ENCODE measurements around the gene CD40. TPM values are rescaled to one million over a fixed set of nuclear protein-coding genes. Genes with fewer than 3 reads are reported as not detected.

Gene CD40
- total RNA-seq, 2 experiments from 2014 or later: 34.7 to 64.2 TPM

DNA sequence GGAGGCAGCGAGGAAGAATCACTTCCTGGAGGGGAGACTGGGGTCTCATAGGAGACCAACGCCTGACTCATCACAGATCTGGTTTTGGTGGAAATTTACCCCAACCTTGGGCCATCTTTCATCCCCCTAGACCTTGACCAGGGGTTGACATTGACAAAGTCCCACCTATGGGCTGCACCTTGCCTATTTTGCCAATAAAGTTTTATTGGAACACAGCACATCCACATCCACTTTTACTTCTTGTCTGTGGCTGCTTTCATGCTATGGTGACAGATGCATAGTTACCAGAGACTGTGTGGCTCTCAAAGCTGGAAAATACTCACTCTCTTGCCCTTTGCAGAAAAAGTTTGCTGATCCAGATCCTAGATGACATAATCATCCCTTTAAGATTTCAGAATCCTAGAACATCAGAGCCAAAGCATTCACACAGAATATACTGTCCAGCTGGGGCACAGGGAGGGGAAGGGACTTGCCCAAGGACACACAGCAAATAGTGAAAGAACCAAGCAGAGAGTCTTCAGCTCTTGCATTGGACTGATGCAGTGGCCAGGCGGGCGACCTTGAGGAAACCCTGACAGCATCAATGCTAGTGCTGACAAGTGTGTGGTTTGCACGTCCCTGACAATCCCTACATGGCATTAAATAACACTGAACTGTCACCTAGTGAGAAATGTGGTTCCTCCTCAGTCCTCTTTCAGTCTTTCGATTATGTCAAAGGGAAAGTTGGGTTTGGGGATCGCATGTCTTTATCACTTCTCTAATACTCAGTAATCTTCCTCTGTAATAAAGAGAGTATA is 41.2 kb downstream of the CD40 start:
- Histone ChIP-seq H3K4me2 (ENCODE audit: low read length) (no peak overlapping the region), H3K4me3 (ENCODE audit: low read depth, low read length, poor library complexity, severe bottlenecking) (no peak overlapping the region), H4K20me1 (ENCODE audit: insufficient read depth, low read length) (no peaks in the 10 kb centered on the region), H3K4me1 (ENCODE audit: insufficient read depth, low read length, poor library complexity, severe bottlenecking) (no peaks in the 10 kb centered on the region), H3K9me2 (ENCODE audit: insufficient read depth, low read length) (no peaks in the 10 kb centered on the region), H3K9me3 (ENCODE audit: low read length) (no peaks in the 10 kb centered on the region), H3K36me3 (ENCODE audit: insufficient read depth, low read length) (no peaks in the 10 kb centered on the region), H2AFZ (ENCODE audit: low read length) (no peak overlapping the region), H3K79me2 (ENCODE audit: insufficient read depth, low read depth, low read length) (no peaks in the 10 kb centered on the region), H3K27ac (ENCODE audit: low read depth, low read length, poor library complexity, severe bottlenecking) (no peak overlapping the region)
- CTCF ChIA-PET (ENCODE audit: unreplicated experiment): no interaction called here
- intact Hi-C loops (cut with micrococcal nuclease; ENCODE audit: unreplicated experiment): no loop called here
- no peak for TF ChIP-seq EZH2phosphoT487 (IDR thresholded peaks at IDR 0.05; ENCODE audit: borderline replicate concordance, low read depth, low read length)
- TF ChIP-seq CTCF (conservative IDR thresholded peaks at IDR 0.05; ENCODE audit: low read length): no peak
- peak; percentile 4 for DNase-seq (ENCODE audit: low spot score)
- POLR2A ChIA-PET: no interaction called here
- no TSS peak for BruUV-seq (replicated peaks)

GRCh38 chr20:46160661-46161060 is 42.5 kb downstream of the CD40 start:
- H3K4me1 ChIP-seq (ENCODE audit: insufficient read depth, low read length, poor library complexity, severe bottlenecking): no peaks in the 10 kb centered on the region
- H3K36me3 ChIP-seq (ENCODE audit: insufficient read depth, low read length): no peaks in the 10 kb centered on the region
- H3K9me2 ChIP-seq (ENCODE audit: insufficient read depth, low read length): no peaks in the 10 kb centered on the region
- DNase-seq (ENCODE audit: low spot score): no peak
- TF ChIP-seq EZH2phosphoT487 (IDR thresholded peaks at IDR 0.05; ENCODE audit: borderline replicate concordance, low read depth, low read length) (no peak), CTCF (conservative IDR thresholded peaks at IDR 0.05; ENCODE audit: low read length) (no peak)
- H3K79me2 ChIP-seq (ENCODE audit: insufficient read depth, low read depth, low read length): no peaks in the 10 kb centered on the region
- intact Hi-C loops (cut with micrococcal nuclease; ENCODE audit: unreplicated experiment): no loop called here
- CTCF ChIA-PET (ENCODE audit: unreplicated experiment): no interaction called here
- H4K20me1 ChIP-seq (ENCODE audit: insufficient read depth, low read length): no peaks in the 10 kb centered on the region
- POLR2A ChIA-PET: no interaction called here
- H3K27ac ChIP-seq (ENCODE audit: low read depth, low read length, poor library complexity, severe bottlenecking): no peak overlapping the region
- H3K9me3 ChIP-seq (ENCODE audit: low read length): no peaks in the 10 kb centered on the region
- no TSS peak for BruUV-seq (replicated peaks)
- H3K4me3 ChIP-seq (ENCODE audit: low read depth, low read length, poor library complexity, severe bottlenecking): no peak overlapping the region
- no peak overlapping the region for H3K4me2 ChIP-seq (ENCODE audit: low read length)
- H2AFZ ChIP-seq (ENCODE audit: low read length): no peak overlapping the region

DNA sequence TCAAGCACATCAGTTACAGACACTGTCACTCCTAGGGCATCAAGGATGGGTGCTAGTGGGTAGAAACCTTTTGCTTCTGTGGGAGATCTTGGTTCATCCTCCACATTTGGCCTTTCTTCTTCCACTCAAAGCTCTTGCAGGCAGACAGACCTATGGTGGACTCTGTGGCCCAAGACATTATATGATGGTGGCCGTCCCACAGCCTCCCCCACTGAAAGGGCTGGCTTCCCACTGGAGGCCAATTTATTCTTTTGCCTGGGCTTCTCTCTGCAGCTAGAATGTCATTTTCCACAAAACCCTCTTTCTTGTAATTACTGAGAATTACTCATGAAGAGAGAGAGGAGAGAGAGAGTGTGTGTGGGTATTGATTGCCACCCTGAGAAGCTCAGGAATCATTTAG is 43.8 kb downstream of the CD40 start:
- Histone ChIP-seq H3K9me2 (ENCODE audit: insufficient read depth, low read length) (no peaks in the 10 kb centered on the region), H3K27ac (ENCODE audit: low read depth, low read length, poor library complexity, severe bottlenecking) (no peak overlapping the region), H3K4me2 (ENCODE audit: low read length) (no peak overlapping the region), H3K4me1 (ENCODE audit: insufficient read depth, low read length, poor library complexity, severe bottlenecking) (no peaks in the 10 kb centered on the region), H4K20me1 (ENCODE audit: insufficient read depth, low read length) (no peaks in the 10 kb centered on the region), H3K79me2 (ENCODE audit: insufficient read depth, low read depth, low read length) (no peaks in the 10 kb centered on the region), H3K4me3 (ENCODE audit: low read depth, low read length, poor library complexity, severe bottlenecking) (no peak overlapping the region), H3K9me3 (ENCODE audit: low read length) (no peaks in the 10 kb centered on the region), H3K36me3 (ENCODE audit: insufficient read depth, low read length) (no peaks in the 10 kb centered on the region), H2AFZ (ENCODE audit: low read length) (no peak overlapping the region)
- DNase-seq (ENCODE audit: low spot score): no peak
- intact Hi-C loops (cut with micrococcal nuclease; ENCODE audit: unreplicated experiment): no loop called here
- ChIA-PET POLR2A (interaction anchor here (0.6 kb wide), 2 partner anchors 139 to 196 kb away, joined by 3 read pairs; no protein-coding TSS in a partner anchor), CTCF (ENCODE audit: unreplicated experiment) (no interaction called here)
- no peak for TF ChIP-seq EZH2phosphoT487 (IDR thresholded peaks at IDR 0.05; ENCODE audit: borderline replicate concordance, low read depth, low read length)
- BruUV-seq (replicated peaks): no TSS peak
